DND-41 (cell line): ENCODE measurements around the gene PLVAP.

Source experiments
- ATAC-seq: fragments of 200-7000 bp; cut with Tn5 transposase; 3 replicates; pipeline ENCODE4 v1.9.1; 2021; ENCODE audit warnings: low read depth; ENCODE audit not compliant: insufficient read depth
- DNase-seq: peaks from one replicate; pipeline ENCODE4 v3.0.0-alpha.2; 2020
- H2AFZ ChIP-seq: 2 replicates; pipeline ENCODE4 v1.6.0; 2012; ENCODE audit warnings: low read depth, low read length
- H3K27ac ChIP-seq: 2 replicates; pipeline ENCODE4 v1.5.1; 2012; ENCODE audit warnings: low read length, inconsistent platforms
- H3K27me3 ChIP-seq: fragments of 200-600 bp; sonication (generic); 2 replicates; pipeline ENCODE4 v1.6.0; 2012; ENCODE audit warnings: low read length, mild to moderate bottlenecking, inconsistent platforms; ENCODE audit not compliant: insufficient read depth, poor library complexity
- H3K36me3 ChIP-seq: 2 replicates; pipeline ENCODE4 v1.5.1; 2012; ENCODE audit warnings: low read length, inconsistent platforms; ENCODE audit not compliant: insufficient read depth
- H3K4me1 ChIP-seq: 2 replicates; pipeline ENCODE4 v1.5.1; 2012; ENCODE audit warnings: mild to moderate bottlenecking, low read length; ENCODE audit not compliant: insufficient read depth
- H3K4me2 ChIP-seq: 2 replicates; pipeline ENCODE4 v1.6.0; 2012; ENCODE audit warnings: mild to moderate bottlenecking, moderate library complexity, low read length, inconsistent platforms; ENCODE audit not compliant: insufficient read depth
- H3K4me3 ChIP-seq, 2 experiments: fragments of 200-600 bp in 1 of 2; shearing (Covaris generic) in 1 of 2; 2 replicates each; pipeline ENCODE4 v1.5.1; 2012 to 2016; ENCODE audit warnings: inconsistent platforms in 2 of 2, low read length in 2 of 2, mild to moderate bottlenecking in 2 of 2, low read depth in 1 of 2, moderate library complexity in 1 of 2
- H3K79me2 ChIP-seq: 2 replicates; pipeline ENCODE4 v1.6.0; 2012; ENCODE audit warnings: low read length, inconsistent platforms; ENCODE audit not compliant: insufficient read depth
- H3K9ac ChIP-seq: 2 replicates; pipeline ENCODE4 v1.6.0; 2012; ENCODE audit warnings: low read depth, mild to moderate bottlenecking, inconsistent platforms, low read length, moderate library complexity
- H3K9me3 ChIP-seq: 2 replicates; pipeline ENCODE4 v1.5.1; 2012; ENCODE audit warnings: low read length, moderate library complexity, mild to moderate bottlenecking, inconsistent platforms; ENCODE audit not compliant: insufficient read depth, severe bottlenecking
- H4K20me1 ChIP-seq: 2 replicates; pipeline ENCODE4 v1.6.0; 2012; ENCODE audit warnings: low read length; ENCODE audit not compliant: insufficient read depth
- EZH2 ChIP-seq: IDR thresholded peaks from 3 replicates; pipeline ENCODE4 v1.6.1; 2012; ENCODE audit warnings: borderline replicate concordance, low read depth, mild to moderate bottlenecking, moderate library complexity, low read length, inconsistent platforms; ENCODE audit not compliant: severe bottlenecking
- TF ChIP-seq, protein P1 (sequence below): IDR thresholded peaks from 2 replicates; pipeline ENCODE4 v1.5.1; 2012; ENCODE audit warnings: borderline replicate concordance, low read length, moderate library complexity, mild to moderate bottlenecking; ENCODE audit not compliant: poor library complexity, severe bottlenecking; ENCODE audit errors: extremely low read depth

Gene PLVAP

GRCh38 chr19:17406046-17406886 lies 29.1 kb upstream of the PLVAP start:
- peak; percentile 25 for DNase-seq
- Histone ChIP-seq H4K20me1 (no peaks in the 10 kb centered on the region), H3K36me3 (peaks cover 11% of the 10 kb centered on the region), H3K4me2 (peak overlapping the region; percentile 92), H3K4me1 (peaks cover 44% of the 10 kb centered on the region), H3K27ac (peak overlapping the region; percentile 94), H3K4me3 (peak overlapping the region; percentile 33 to 72; a peak in 3 of 4 replicates), H3K27me3 (no peaks in the 10 kb centered on the region), H3K9me3 (no peaks in the 10 kb centered on the region), H3K9ac (peak overlapping the region; percentile 64), H3K79me2 (peaks cover 28% of the 10 kb centered on the region), H2AFZ (peak overlapping the region; percentile 84)
- TF ChIP-seq, protein P1, sequence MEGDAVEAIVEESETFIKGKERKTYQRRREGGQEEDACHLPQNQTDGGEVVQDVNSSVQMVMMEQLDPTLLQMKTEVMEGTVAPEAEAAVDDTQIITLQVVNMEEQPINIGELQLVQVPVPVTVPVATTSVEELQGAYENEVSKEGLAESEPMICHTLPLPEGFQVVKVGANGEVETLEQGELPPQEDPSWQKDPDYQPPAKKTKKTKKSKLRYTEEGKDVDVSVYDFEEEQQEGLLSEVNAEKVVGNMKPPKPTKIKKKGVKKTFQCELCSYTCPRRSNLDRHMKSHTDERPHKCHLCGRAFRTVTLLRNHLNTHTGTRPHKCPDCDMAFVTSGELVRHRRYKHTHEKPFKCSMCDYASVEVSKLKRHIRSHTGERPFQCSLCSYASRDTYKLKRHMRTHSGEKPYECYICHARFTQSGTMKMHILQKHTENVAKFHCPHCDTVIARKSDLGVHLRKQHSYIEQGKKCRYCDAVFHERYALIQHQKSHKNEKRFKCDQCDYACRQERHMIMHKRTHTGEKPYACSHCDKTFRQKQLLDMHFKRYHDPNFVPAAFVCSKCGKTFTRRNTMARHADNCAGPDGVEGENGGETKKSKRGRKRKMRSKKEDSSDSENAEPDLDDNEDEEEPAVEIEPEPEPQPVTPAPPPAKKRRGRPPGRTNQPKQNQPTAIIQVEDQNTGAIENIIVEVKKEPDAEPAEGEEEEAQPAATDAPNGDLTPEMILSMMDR: no peak
- no peak for TF ChIP-seq EZH2
- ATAC-seq: no peak; the same call in 2 of the 3 replicates

DNA sequence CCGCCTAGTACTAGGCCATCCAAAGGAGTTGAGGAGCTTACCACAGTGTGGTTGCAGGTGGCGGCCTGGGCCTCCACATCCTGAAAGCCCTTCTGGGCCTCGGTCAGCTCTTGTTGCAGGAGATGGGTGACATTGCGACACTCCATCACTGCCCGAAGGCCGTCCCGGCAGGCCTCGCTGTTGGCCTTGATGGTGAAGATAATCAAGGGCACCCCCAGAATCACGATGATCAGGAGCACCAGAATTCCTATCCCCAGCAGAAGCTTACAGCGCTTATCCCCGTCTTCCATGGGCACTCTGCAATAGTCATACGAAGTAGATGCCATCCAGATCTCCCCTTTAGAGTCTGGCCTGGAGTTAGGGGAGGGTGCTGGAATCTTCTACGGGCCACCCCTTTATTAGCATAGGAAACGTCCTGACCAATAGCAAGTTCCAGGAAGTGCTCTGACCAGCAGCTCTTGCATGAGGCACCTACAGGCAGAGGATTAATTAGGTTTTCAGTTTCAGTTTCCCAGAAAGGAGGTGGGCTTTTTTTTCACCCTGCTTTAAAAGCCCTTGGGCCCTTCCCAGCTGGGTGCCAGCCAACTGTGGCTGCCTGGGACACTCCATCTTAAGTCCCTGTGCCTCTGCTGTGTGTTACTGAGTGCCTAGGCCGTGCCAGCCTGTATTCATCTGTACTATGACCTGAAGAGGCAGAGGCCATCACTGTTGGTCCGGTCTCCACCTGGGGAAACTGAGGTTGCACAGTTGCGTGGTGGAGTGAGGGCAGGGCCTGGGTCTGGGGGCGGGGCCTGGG lies 28.3 kb upstream of the PLVAP start, which contains the start of gene BST2:
BST2 (minus strand) TSS at position 381 of the 796 bp plus-strand sequence; CDS start at position 326, 55 bp downstream.
- DNase-seq (peak; percentile 80), ATAC-seq (peak; percentile 87)
- H4K20me1 ChIP-seq: no peaks in the 10 kb centered on the region
- H3K27ac ChIP-seq: peak within 1 kb of the TSS; percentile 94
- H3K4me1 ChIP-seq: peaks cover 44% of the 10 kb centered on the region
- H3K27me3 ChIP-seq: no peaks in the 10 kb centered on the region
- H3K79me2 ChIP-seq: peaks cover 28% of the 10 kb centered on the region
- peak within 1 kb of the TSS; percentile 33 to 72; a peak in 3 of 4 replicates for H3K4me3 ChIP-seq
- peak within 1 kb of the TSS; percentile 64 for H3K9ac ChIP-seq
- H2AFZ ChIP-seq: peak within 1 kb of the TSS; percentile 84
- peak within 1 kb of the TSS; percentile 92 for H3K4me2 ChIP-seq
- TF ChIP-seq, protein P1: no peak
- TF ChIP-seq EZH2: no peak
- no peaks in the 10 kb centered on the region for H3K9me3 ChIP-seq
- H3K36me3 ChIP-seq: peaks cover 14% of the 10 kb centered on the region

GRCh38 chr19:17404621-17405249 lies 27.6 kb upstream of the PLVAP start:
- DNase-seq (no peak), ATAC-seq (no peak)
- no peaks in the 10 kb centered on the region for H4K20me1 ChIP-seq
- peak overlapping the region; percentile 94 for H3K27ac ChIP-seq
- no peak for TF ChIP-seq EZH2
- TF ChIP-seq, protein P1: no peak
- peak overlapping the region; percentile 33 to 72; a peak in 3 of 4 replicates for H3K4me3 ChIP-seq
- H3K27me3 ChIP-seq: no peaks in the 10 kb centered on the region
- peaks cover 44% of the 10 kb centered on the region for H3K4me1 ChIP-seq
- peaks cover 14% of the 10 kb centered on the region for H3K36me3 ChIP-seq
- peak overlapping the region; percentile 64 for H3K9ac ChIP-seq
- H3K79me2 ChIP-seq: peaks cover 28% of the 10 kb centered on the region
- H3K9me3 ChIP-seq: no peaks in the 10 kb centered on the region
- peak overlapping the region; percentile 92 for H3K4me2 ChIP-seq
- peak overlapping the region; percentile 84 for H2AFZ ChIP-seq
